Heart right ventricle (tissue), 16 donors: Measurements from ENCODE around the gene MRC2. TPM values are rescaled to one million over a fixed set of nuclear protein-coding genes. Genes with fewer than 3 reads are reported as not detected.

ENCODE experiments used
- ATAC-seq, 8 donors: fragments of 200-7000 bp; cut with Tn5 transposase; one replicate each; pipeline ENCODE4 v1.9.1; 2020; ENCODE audit warnings: mild to moderate bottlenecking in 8 of 8, moderate library complexity in 8 of 8, moderate number of reproducible peaks in 1 of 8
- DNase-seq, 2 donors: peaks; one replicate each; pipeline ENCODE4 v3.0.0-alpha.2; 2020
- H3K27ac ChIP-seq, 10 donors: fragments of 200-600 bp; sonication (generic) in 2 of 10; one replicate each; pipeline versions ENCODE4 v1.5.0 to v1.8.0; 2020 to 2022; ENCODE audit warnings: mild to moderate bottlenecking in 3 of 10
- H3K27me3 ChIP-seq, 7 donors: fragments of 200-600 bp; one replicate each; pipeline ENCODE4 v1.8.0; 2021 to 2022; ENCODE audit warnings: mild to moderate bottlenecking in 2 of 7
- H3K36me3 ChIP-seq, 9 donors: fragments of 200-600 bp; sonication (generic) in 1 of 9; one replicate each; pipeline versions ENCODE4 v1.5.0 to v1.8.0; 2020 to 2022; ENCODE audit warnings: mild to moderate bottlenecking in 2 of 9
- H3K4me1 ChIP-seq, 9 donors: fragments of 200-600 bp; sonication (generic) in 1 of 9; one replicate each; pipeline versions ENCODE4 v1.5.0 to v1.8.0; 2020 to 2022; ENCODE audit warnings: mild to moderate bottlenecking in 4 of 9
- H3K4me3 ChIP-seq, 10 donors: fragments of 200-600 bp; sonication (generic) in 2 of 10; one replicate each; pipeline versions ENCODE4 v1.5.0 to v1.8.0; 2020 to 2022; ENCODE audit warnings: mild to moderate bottlenecking in 7 of 10, moderate library complexity in 2 of 10
- H3K9me3 ChIP-seq, 11 donors: fragments of 200-600 bp in 10 of 11; sonication (generic) in 2 of 11; one replicate each; pipeline versions ENCODE4 v1.5.0 to v1.8.0; 2013 to 2022; ENCODE audit warnings: mild to moderate bottlenecking in 2 of 11, control low read depth in 1 of 11, moderate library complexity in 1 of 11
- WGBS, 2 donors: extraction: QIAGEN DNeasy Blood & Tissue Kit; methylation state at CpG; one replicate each; pipeline ENCODE4 v1.1.7; 2013; ENCODE audit warnings: inconsistent platforms in 1 of 2; 5-methylcytosine and 5-hydroxymethylcytosine counted together
- intact Hi-C, 10 donors: fragments of 100-400 bp; cut with DNase I; formaldehyde crosslinking; loops; one replicate each; pipeline versions ENCODE4 v1.11.1 to v1.14.2; 2022
- polyA plus RNA-seq, 2 donors: library from polyadenylated mRNA; stranded (reverse); fragments of 200-250 nt; gene quantifications; one replicate each; pipeline ENCODE4 v1.2.3, GENCODE V29; 2013
- total RNA-seq, 10 donors: library from RNA; stranded (reverse); fragmentation: NEBNext Ultra II Directional in 3 of 10; extraction: Animal tissue kit (Norgen Biotek cat#: 25700) in 3 of 10; gene quantifications; one replicate each; pipeline versions ENCODE4 v1.2.1 to v1.2.4, GENCODE V29; 2021 to 2023
- TF ChIP-seq, protein P1 (sequence below), 9 donors: fragments of 200-600 bp; sonication (generic) in 2 of 9; IDR thresholded peaks; one replicate each; pipeline versions ENCODE4 v1.5.0 to v1.8.0; 2021 to 2022; ENCODE audit warnings: antibody characterized with exemption in 9 of 9, mild to moderate bottlenecking in 5 of 9, moderate library complexity in 1 of 9
- donor health status: Arrhythmogenic right ventricular cardiomyopathy.
- donor health status: ischemic (EF 13 %, LVEDD 7.1; RV severe dilation, severe dysfunction).
- donor health status: healthy with polysubstance abuse.
- donor health status: DM: no; HTN: yes; CAD: no.
- donor health status: DM: no; HTN: no; CAD: no.
- donor health status: ischemic (EF 25% LVEDD 6.9; RV normal size, moderate dysfunction).
- donor health status: ischemic (EF 25% LVEDD 5.7; RV mildly dilated, moderate dysfunction).
- donor health status: healthy.
- donor health status: DM: yes; HTN: yes; CAD: no.
- donor health status: Ischemic cardiomyopathy.
- donor health status: ischemic (EF 35%, LVEDD 5.7; RV mildly dilated, moderate dysfunction).
- donor health status: nonischemic (EF 11% LVEDD 7.7; RV severe dilation, severe dysfunction).
- donor health status: DM: yes; HTN: yes; CAD: no.
- donor health status: PGD.
- donor health status: ischemic (EF 29% LVEDD 5.4; RV normal size, mild dysfunction).
- donor health status: nonischemic (EF 23%, LVEDD 6.1; RV moderate dilation, normal function).

MRC2 gene
- total and polyA plus RNA-seq, 12 donors, result 15.2 to 46.4 (median 21.4) TPM

DNA sequence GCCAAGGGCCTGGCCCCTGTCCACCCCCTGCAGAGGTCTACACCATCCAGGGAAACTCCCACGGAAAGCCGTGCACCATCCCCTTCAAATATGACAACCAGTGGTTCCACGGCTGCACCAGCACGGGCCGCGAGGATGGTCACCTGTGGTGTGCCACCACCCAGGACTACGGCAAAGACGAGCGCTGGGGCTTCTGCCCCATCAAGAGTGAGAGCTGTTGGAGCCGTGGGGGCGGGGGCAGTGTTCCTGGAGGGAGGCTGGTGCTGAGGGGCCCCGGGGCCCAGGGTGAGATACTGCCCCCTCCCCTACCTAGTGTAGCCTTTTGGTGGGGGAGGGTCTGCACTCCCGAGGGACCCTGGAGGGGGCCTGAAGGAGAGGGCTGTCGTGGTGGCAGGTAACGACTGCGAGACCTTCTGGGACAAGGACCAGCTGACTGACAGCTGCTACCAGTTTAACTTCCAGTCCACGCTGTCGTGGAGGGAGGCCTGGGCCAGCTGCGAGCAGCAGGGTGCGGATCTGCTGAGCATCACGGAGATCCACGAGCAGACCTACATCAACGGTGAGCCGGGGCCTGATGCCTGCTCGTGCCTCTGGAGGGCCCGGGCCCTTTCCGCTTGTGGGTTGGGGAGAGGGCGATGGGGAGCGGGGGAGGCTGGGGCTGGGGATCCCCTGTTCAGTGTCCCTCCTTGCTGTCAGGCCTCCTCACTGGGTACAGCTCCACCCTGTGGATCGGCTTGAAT lies 38.8 kb downstream of the MRC2 start:
- Histone ChIP-seq H3K27me3 (no peaks in the 10 kb centered on the region), H3K9me3 (peaks cover 0 to 5% (median 0%) of the 10 kb centered on the region in 11 donors), H3K27ac (no peak overlapping the region), H3K4me3 (no peak overlapping the region), H3K36me3 (peaks cover 0 to 29% (median 0%) of the 10 kb centered on the region in 9 donors), H3K4me1 (no peaks in the 10 kb centered on the region)
- no peak for DNase-seq
- peak in 1 of 8 donors; percentile 12 for ATAC-seq
- intact Hi-C loops, result no loop called here
- WGBS, 2 donors, result 81 to 82% methylated on average over 30 of the region's 30 CpGs
- TF ChIP-seq, protein P1, sequence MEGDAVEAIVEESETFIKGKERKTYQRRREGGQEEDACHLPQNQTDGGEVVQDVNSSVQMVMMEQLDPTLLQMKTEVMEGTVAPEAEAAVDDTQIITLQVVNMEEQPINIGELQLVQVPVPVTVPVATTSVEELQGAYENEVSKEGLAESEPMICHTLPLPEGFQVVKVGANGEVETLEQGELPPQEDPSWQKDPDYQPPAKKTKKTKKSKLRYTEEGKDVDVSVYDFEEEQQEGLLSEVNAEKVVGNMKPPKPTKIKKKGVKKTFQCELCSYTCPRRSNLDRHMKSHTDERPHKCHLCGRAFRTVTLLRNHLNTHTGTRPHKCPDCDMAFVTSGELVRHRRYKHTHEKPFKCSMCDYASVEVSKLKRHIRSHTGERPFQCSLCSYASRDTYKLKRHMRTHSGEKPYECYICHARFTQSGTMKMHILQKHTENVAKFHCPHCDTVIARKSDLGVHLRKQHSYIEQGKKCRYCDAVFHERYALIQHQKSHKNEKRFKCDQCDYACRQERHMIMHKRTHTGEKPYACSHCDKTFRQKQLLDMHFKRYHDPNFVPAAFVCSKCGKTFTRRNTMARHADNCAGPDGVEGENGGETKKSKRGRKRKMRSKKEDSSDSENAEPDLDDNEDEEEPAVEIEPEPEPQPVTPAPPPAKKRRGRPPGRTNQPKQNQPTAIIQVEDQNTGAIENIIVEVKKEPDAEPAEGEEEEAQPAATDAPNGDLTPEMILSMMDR (IDR thresholded peaks at IDR 0.05), result no peak

DNA sequence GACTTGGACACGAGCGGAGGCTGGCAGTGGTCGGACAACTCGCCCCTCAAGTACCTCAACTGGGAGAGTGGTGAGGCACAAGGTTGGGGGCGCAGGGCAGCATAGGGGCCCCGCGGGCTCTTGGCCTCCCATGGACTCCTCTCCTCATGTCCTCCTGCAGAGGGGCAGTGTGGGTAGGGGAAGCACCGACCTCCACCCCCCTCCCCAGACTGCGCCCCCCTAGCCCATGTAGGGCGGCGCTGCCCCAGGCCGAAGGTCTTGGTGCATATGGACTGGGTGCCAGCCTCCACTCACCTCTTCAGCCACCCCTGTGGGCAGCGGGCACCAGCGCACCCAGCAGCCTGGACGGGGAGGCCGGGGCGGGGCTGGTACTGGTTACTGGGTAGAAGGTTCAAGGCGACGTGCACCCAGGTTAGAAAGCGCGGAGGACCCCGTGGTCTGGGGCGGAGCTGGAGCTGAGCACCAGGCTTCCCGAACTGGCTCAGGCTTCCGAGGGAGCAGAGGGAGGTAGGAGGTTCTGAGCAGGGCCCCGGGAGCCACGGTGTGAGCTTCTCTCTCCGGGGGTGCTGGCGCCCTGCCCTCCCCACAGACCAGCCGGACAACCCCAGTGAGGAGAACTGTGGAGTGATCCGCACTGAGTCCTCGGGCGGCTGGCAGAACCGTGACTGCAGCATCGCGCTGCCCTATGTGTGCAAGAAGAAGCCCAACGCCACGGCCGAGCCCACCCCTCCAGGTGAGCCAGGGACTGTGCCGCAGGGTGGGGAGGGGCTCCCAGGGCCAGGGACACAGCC lies 39.5 kb downstream of the MRC2 start:
- H3K9me3 ChIP-seq, result no peaks in the 10 kb centered on the region
- H3K27ac ChIP-seq, result no peak overlapping the region
- no peak for DNase-seq
- ATAC-seq, result peak in 1 of 8 donors; percentile 28
- TF ChIP-seq, protein P1 (IDR thresholded peaks at IDR 0.05), result no peak
- H3K27me3 ChIP-seq, result no peaks in the 10 kb centered on the region
- peaks cover 0 to 6% (median 4%) of the 10 kb centered on the region in 9 donors for H3K4me1 ChIP-seq
- H3K4me3 ChIP-seq, result no peak overlapping the region
- WGBS, 2 donors, result 94 to 95% methylated on average over 40 of the region's 40 CpGs
- H3K36me3 ChIP-seq, result peaks cover 0 to 29% (median 0%) of the 10 kb centered on the region in 9 donors
- intact Hi-C loops, result no loop called here

DNA sequence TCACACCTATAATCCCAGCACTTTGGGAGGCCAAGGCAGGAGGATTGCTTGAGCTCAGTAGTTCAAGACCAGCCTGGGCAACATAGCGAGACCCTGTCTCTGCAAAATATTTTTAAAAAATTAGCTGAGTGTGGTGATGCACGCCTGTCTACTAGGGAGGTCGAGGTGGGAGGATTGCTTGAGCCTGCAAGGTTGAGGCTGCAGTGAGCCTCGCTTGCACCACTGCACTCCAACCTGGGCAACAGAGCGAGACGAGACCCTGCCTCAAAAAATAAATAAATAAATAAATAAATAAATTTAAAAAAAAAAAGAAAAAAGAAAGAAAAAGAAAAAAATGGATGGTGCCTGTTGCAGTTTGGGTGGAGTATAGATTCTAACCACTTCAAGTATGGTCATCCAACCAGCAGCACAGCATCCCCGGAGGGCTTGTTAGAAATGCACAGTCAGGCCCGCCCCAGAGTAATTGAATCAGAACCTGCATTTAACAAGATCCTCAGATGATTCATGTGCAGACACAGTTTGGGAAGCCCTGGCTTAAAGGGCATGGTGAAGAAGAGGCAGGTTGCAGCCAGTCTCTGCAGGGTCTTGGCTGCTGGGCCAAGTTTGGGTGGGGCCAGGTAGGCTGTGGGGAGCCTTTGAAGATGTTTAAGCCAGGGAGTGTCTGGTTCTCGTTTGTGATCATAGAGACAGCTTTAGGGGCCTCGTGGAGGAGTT lies 40.8 kb downstream of the MRC2 start:
- WGBS, 2 donors, result 83 to 89% methylated on average over 10 of the region's 10 CpGs
- no peaks in the 10 kb centered on the region for H3K27me3 ChIP-seq
- intact Hi-C loops, result no loop called here
- DNase-seq (no peak), ATAC-seq (no peak)
- H3K4me3 ChIP-seq, result no peak overlapping the region
- peaks cover 0 to 38% (median 0%) of the 10 kb centered on the region in 9 donors for H3K36me3 ChIP-seq
- TF ChIP-seq, protein P1 (IDR thresholded peaks at IDR 0.05), result no peak
- peaks cover 0 to 13% (median 5%) of the 10 kb centered on the region in 9 donors for H3K4me1 ChIP-seq
- H3K27ac ChIP-seq, result no peak overlapping the region
- no peaks in the 10 kb centered on the region for H3K9me3 ChIP-seq
